Measurements from ENCODE around the gene TAX1BP3. TPM values are rescaled to one million over a fixed set of nuclear protein-coding genes. Genes with fewer than 3 reads are reported as not detected.

Gene TAX1BP3
- total RNA-seq, 2 donors from 2014 or later, result 231 to 293 TPM

DNA sequence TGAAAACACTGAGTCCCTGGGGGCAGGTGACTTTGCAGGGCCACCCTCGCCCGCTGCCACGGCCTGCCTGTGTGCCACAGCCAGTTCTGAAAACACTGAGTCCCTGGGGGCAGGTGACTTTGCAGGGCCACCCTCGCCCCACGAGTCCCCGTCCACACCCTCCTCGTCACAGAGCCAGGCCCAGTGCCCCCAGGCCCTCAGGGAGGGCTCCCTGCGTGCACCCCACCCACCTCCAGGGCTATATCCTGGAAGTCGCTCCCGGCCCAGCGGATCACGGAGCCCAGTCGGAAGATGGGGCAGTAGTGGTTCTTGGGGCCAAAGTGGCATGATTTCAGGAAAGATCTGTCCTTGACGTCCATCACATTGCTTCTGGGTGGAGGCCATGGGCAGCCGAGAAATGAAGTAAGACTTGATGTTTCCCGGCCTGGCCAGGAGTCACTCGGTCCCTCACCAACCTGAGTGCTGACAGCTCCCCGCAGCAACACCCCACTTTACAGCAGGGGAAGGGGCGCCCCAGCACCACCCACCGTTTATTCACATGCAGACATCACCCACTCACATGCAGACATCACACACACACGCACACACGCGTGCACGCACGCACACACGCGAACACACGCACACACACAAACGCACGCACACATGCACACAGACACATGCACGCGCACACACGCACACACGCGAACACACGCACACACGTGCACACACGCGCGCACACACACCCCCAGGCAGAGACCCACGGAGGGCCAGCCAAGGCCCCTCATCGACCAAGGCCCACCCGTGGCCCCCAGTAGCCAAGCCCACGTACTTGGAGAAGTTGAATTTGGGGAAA lies 21.1 kb upstream of the TAX1BP3 start:
- DNase-seq (no peak), ATAC-seq (no peak)
- intact Hi-C loops (cut with DNase I, micrococcal nuclease), result no loop called here

DNA sequence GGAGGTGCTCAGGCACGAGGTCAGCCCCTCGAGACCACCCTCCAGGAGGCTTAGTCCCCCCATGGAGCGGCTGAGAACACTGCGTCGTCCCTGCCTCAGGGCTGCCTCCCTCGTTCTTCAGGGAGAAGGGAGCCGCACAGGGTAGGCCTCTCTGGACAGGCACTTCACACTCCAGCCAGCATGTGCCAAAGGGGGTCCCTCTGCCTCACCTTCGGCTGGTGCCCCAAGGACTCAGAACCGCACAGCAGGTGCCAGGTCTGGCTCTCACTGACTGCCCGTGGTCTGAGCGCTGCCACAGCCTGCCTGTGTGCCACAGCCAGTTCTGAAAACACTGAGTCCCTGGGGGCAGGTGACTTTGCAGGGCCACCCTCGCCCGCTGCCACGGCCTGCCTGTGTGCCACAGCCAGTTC lies 20.5 kb upstream of the TAX1BP3 start:
- intact Hi-C loops (cut with DNase I, micrococcal nuclease), result no loop called here

DNA sequence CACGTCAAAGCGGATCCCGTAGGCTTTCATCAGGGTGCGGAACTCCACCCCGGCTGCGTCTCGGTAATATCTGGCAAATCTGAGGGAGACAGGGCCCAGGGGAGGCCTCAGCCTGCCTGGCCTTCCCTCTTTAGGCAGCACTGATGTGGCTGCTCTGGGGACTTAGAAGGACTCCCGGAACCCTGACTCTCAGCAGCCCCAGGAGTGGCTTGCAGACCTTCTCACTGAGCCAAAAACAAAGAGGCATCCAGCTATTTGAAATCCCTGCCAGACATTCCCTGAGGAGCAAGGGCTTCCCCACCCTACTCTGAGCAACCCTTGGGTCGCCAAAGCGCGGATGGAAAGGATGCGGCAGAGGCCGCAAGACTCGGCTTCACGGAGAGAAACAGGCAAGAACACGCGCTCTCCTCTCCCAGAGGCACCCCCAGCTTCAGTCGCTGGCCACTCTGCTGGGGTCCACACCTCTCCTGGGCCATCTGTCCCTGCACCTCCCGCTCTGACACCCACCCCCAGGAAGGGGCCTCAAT lies 19.7 kb upstream of the TAX1BP3 start:
- no peak for ATAC-seq
- DNase-seq, result no peak
- intact Hi-C loops (cut with DNase I, micrococcal nuclease), result no loop called here

More for the DNA sequence above, 20.5 kb upstream of the TAX1BP3 start:
- ATAC-seq (no peak), DNase-seq (no peak)

DNA sequence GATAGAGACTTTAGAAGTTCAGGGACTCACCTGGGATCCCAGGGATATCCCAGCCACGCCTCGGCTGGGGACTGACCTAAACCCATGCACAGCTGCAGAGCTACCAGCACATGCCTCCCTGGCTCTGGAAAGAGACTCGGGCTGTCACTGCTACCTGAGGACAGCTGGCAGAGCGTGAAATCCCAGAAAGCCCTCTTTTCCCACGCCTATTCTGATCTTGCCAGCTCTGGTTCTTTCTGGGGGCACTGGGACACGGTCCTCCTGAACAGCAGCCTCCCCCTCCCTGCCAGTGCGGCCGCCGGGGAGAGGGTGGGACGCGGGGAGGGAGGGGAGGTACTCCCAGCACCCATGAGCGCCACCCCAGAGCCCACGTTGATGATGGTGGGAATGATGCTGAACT lies 16.8 kb upstream of the TAX1BP3 start:
- DNase-seq (no peak), ATAC-seq (no peak)
- intact Hi-C loops (cut with DNase I, micrococcal nuclease), result no loop called here

DNA sequence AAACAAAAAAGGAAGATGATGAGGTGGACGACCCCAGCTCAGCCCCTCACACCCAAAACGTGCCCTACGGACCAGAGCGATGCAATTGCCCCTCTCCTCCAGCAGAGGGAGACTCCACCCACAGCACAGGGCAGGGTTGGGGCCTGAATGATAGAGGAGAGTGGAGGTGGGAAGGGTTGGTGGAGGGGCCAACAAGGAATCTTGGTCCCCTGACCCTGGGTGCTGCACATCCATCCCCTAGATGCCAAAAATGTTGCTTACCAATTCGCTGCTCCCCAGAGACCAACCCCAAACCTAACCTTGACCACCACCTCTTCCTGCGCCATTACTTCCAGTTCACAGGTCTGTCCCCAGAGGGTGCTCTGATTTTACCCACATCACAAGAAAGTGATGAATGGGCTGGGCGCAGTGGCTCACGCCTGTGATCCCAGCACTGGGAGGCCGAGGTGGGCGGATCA lies 14.7 kb upstream of the TAX1BP3 start:
- ATAC-seq (peak; percentile 78), DNase-seq (peak in 1 of 2 donors; percentile 43)
- intact Hi-C loops (cut with DNase I, micrococcal nuclease), result no loop called here

DNA sequence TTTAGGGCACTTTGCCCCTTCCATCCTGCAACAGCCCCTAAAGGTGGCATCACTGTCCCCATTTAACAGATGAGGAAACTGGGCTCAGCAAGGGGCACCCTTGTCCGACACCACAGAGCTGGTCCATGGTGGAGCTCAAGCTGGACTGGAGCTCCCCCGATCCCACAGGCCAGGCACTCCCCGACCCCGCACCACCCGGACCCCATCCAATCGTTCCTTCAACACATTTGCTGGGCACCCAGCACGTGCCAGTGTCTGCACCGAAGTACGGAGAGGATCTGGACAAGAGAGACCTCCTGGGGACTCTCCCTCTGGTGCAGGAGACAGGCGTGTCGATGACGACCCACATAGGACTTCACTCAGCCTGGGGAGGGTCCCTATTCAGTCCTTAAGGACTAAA lies 13.7 kb upstream of the TAX1BP3 start:
- DNase-seq (no peak), ATAC-seq (no peak)
- intact Hi-C loops (cut with DNase I, micrococcal nuclease), result no loop called here

DNA sequence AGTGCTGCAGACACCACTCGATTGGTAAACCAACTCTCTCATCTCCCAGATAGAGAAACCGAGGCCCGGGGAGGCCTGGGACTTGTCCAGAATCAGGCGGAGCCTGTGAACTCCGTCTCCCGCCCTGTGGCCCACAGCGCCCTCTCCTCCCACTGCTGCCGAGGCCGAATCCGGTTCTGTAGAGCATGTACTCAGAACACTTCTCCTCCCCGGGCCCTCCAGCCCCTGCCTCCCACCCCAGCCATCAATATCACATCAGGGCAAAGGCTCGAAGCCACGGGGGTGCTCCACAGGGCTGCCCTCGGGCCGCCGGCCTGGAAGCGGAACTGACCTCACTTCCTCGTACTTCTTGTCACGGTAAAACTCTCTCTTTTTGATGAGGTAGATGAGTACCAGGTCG lies 13.2 kb upstream of the TAX1BP3 start:
- ATAC-seq (no peak), DNase-seq (no peak)
- intact Hi-C loops (cut with DNase I, micrococcal nuclease), result no loop called here

DNA sequence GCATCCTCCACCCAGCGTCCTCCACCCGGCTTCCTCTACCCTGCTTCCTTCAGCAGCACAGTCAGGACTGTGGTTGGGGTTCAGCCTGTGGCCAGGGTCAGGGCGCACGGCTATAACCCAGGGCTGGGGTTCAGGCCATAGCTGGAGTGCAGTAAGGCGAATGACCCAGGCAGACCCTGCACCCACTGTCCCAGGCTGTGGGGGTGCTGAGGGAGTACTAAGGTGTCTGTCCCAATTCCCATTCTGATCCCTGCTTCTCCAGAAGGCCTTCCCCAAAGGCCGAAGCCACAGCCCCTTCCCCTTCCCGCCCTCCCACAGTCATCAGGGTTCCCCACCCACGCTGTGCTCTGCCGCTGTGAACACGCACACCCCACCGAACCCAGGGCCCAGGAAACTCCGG lies 12.7 kb upstream of the TAX1BP3 start:
- DNase-seq (no peak), ATAC-seq (no peak)
- intact Hi-C loops (cut with DNase I, micrococcal nuclease), result no loop called here

DNA sequence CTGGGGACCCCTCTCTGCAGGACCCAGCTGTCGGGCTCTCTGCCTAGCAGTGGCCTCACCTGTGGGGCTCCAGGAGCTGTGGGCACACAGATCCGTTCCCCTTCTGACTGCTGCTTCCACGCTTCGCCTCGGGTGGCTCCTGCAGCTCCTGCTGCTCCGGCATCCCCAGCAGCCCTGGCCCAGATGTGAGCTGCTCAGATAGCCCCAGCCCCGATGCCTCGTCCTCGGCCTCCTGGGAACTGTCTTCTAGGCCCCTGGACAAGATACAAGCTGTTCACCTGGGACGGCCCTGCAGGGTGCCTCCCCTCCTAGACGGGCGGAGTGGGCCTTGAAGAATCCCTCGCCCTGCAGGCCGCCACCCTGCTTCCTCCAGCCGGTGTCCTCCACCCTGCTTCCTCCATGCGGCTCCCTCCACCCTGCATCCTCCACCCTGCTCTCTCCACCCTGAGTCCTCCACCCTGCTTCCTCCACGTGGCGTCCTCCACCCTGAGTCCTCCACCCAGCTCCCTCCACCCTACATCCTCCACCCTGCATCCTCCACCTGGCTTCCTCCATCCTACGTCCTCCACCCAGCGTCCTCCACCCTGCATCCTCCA lies 11.3 kb upstream of the TAX1BP3 start:
- intact Hi-C loops (cut with DNase I, micrococcal nuclease), result no loop called here
- ATAC-seq (peak; percentile 59), DNase-seq (no peak)

DNA sequence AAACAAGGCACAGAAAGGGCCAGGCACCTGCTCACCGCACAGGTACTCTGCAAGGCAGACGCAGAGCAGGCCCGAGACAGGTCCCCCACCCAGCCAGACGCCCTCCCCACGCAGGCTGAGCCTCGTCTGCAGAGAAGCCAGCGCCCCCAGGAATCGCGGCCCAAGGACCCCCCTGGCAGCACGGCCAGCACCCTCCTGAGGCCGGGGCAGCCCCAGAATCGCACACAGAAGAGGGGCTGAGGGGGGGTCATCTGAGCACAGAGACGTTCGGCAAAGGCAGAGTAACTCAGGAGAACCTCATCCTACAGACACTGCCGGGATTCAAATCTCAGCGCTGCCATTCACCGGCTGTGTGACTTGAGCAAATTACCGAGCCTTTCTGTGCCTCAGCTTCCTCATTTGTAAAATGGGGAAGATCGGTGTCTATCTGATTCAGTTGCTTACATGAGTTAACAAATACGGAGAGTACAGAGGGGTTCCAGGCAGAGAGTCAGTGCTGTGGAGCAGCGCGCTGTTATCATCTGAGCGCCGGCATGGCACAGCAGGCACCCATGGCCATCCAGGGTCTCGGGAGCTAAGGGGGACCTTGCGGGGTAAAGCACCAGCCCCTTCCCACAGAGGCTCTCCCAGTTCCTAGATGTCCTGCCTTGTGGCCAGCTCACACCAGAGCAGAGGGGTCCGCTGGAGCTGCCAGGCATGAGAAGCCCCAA lies 10.6 kb upstream of the TAX1BP3 start:
- intact Hi-C loops (cut with DNase I, micrococcal nuclease), result no loop called here
- DNase-seq, result no peak
- ATAC-seq, result no peak

DNA sequence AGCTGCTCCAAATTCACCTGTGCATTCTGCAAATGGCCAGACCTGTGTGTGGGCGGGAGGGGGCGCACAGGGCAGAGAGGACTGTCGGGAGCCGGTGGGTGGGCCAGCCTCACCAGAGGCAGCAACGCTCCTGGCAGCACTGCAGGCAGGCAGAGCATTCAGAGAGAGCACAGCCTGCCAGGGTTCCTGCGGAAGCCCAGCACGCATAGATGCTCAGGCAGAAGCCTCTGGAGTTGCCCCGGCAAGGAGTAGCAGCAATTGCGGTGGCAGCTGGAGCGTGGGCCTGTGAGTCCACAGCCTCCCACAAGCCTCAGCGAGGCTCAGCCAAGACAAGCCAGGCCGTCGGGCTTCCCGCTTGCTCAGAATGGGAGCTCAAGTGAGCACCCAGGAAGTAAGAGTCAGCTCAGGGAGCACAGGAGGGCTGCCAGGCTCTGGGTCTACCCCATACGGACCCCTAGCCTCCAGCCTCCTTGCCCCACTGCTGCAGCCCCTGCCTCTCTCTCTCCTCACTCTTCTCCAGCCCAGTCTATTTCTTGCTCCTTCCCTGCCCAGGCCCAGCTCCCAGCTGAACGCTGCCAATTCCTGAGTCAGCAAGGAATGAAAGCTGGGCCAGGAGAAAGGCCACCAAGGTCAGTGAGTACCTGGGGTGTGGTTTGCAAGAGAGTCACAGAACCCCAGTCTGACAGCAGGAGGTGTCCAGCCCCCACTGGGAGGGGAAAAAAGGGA lies 9.9 kb upstream of the TAX1BP3 start:
- ATAC-seq (no peak), DNase-seq (no peak)
- intact Hi-C loops (cut with DNase I, micrococcal nuclease), result no loop called here

DNA sequence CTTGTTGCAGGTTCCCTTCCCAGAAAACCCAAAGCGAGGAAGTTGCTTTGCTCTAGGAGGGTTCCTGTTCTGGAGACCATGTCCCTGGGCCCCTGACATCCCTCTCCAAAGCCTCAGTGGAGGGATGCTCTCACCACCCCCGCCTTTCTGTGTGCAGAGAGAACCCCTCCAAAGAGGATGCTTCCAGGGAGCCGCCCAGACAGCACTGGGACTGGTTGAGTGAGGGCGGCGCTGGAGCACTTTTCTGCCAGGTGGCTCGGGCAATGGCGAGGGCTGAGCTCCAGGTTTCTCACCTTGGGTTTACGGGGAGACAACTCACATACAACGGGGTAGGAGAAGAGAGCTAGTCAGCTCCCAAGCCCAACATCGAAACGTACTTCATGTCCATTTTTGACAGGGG lies 7.5 kb upstream of the TAX1BP3 start:
- no peak for DNase-seq
- no peak for ATAC-seq
- intact Hi-C loops (cut with DNase I, micrococcal nuclease), result no loop called here

DNA sequence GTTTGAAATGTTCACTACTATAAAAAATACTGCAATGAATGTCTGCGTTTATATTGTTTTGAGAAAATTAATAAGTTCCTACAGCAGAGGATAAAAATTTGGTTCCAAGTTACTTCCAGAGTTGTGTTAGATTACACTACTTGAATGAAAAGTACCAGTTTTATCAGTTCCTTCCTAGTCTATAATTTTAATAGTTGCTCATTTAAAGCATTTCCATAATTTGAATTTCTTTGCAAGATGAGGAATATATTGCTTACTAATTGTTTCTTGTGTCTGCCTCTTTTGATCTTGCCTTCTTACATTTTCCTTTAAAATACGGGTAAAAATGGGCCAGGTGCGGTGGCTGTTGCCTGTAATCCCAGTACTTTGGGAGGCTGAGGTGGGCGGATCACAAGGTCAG lies 4.2 kb upstream of the TAX1BP3 start:
- ATAC-seq (no peak), DNase-seq (no peak)
- intact Hi-C loops (cut with DNase I, micrococcal nuclease), result no loop called here

DNA sequence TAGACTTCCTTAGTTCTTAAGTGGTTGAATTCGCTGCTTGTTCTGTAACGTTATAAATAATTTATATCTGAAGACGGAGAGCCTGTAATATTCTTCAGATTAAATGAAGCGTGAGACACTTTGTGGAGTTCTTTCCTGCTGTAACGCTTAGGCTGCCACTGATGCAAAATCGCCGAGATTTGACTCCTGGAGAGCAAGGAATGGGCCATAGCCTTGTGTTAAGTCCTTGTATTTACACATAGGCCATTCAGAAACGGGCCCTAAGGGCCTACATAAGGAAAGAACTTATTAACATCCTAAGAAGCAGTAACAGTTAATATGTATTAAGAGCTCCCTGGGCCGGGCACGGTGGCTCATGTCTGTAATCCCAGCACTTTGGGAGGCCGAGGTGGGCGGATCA lies 1.2 kb upstream of the TAX1BP3 start:
- intact Hi-C loops (cut with DNase I, micrococcal nuclease), result no loop called here
- DNase-seq (no peak), ATAC-seq (no peak)

DNA sequence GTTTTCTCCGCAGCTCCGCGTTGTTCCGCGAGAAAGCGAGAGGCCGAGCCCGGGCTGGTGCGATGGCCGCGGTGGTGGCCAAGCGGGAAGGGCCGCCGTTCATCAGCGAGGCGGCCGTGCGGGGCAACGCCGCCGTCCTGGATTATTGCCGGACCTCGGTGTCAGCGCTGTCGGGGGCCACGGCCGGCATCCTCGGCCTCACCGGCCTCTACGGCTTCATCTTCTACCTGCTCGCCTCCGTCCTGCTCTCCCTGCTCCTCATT lies 638 bp upstream of the TAX1BP3 start:
- DNase-seq (no peak), ATAC-seq (no peak)
- intact Hi-C loops (cut with DNase I, micrococcal nuclease), result no loop called here

DNA sequence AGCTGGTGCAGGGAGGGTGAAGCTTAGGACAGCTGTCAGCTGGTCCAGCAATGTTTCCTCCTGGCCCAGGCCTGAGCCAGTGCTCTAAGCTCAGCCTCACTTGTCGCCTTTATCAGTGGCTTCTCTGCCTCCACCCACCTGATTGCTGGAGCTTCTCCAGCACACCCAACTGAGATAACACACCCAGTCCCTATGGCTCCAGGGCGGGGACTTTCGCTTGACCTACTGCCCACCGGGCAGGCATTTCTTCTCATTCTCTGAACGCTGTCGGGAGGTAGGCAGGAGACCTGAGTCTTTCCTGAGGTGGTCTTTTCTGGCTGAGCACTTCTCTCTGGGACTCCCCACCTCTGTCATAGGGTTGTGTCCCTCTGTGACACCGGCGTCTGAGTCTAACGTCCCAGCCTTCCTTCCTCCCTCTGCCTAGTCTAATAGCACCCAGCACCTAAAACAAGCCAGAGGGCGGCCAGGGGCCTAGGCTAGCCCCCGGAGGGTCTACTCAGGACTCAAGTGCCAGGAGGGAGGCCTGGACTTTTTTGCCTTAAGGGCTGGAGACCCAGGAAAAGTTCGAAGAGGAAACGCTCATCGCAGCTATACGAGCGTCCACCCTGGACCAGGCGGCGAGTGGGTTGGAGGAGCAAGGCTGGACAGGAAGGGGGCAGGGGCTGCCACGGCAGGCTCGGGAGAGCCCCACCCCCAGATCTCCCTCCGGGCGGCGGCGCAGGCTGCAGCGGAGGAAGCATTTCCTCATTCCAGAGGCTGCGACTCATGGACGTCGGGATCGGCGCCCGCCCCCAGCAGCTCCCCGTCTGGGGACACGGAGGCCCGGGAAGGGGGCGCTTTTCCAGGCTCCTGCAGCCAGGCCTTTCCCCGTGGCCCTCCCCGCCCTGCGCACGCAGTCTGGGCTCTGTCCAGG lies 756 bp downstream of the TAX1BP3 start:
- DNase-seq (peak; percentile 87 to 92), ATAC-seq (peak; percentile 79)
- intact Hi-C loops (cut with DNase I, micrococcal nuclease), result no loop called here

DNA sequence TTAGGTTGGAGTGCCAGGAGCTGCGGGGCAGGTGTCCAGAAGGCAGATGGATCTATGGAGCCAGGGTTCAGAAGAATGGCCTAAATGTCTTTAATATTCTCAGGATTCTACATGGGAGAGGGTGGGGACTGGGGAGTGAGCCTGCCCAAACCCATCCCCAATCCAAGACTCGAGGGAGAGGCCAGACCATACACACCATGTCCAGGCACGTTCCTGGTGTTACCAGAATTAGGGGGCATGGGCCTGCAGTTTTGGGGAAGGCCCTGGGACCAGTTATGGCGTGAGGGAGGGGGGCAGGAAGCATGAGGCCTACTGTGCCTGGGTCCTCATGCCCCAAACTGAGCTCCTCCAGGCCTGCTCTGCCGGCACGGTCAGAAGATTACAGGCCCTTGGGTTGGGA lies 1.9 kb downstream of the TAX1BP3 start:
- no peak for DNase-seq
- intact Hi-C loops (cut with DNase I, micrococcal nuclease), result no loop called here
- ATAC-seq, result no peak

DNA sequence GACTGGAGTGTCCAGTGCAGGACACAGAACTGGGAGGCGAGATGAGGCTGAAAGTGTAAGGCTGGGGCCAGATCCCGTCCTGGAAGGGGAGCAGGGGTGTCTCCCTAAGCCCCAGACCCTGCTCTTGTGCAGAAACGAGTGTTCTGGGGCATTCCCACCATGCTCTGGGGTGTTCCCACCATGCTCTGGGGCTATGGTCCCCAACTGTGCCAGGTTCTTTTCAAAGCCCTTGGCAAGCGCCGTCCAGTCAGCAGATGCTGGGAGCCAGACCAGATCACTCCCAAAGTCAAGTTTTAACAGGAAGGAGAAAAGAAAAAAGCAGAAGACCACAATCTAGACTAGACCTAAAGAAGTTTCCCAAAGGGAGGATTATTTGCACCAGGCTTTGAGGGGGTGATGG lies 2.5 kb downstream of the TAX1BP3 start:
- DNase-seq (no peak), ATAC-seq (no peak)
- intact Hi-C loops (cut with DNase I, micrococcal nuclease), result no loop called here
